ENCODE measurements around the gene COX7A2L. TPM values are rescaled to one million over a fixed set of nuclear protein-coding genes. Genes with fewer than 3 reads are reported as not detected.
"Not testable (repeated sequence)": the region's sequence is repeated elsewhere in the genome, so short reads cannot be mapped to it uniquely, and the experiment has no call there.

Gene COX7A2L
- total RNA-seq, 4 donors from 2014 or later = 56.9 to 122 (median 95.1) TPM

GRCh38 chr2:42353792-42354429 is 7.1 kb downstream of the COX7A2L start:
- intact Hi-C loops (cut with DNase I) = no loop called here
- H3K27me3 ChIP-seq = no peaks in the 10 kb centered on the region
- peaks cover 0 to 39% (median 27%) of the 10 kb centered on the region in 4 donors for H3K36me3 ChIP-seq
- H3K27ac ChIP-seq (replicated peaks in 1 of 4) = no peak overlapping the region
- WGBS = 84% methylated on average over 5 of the region's 5 CpGs
- no peak overlapping the region for H3K4me3 ChIP-seq
- DNase-seq (ENCODE audit: extremely low spot score) = no peak
- H3K9me3 ChIP-seq = no peaks in the 10 kb centered on the region
- H3K4me1 ChIP-seq = peaks cover 6 to 36% (median 22%) of the 10 kb centered on the region in 4 donors
- no peak for TF ChIP-seq POLR2AphosphoS5 (IDR thresholded peaks at IDR 0.05)
- no peak for TF ChIP-seq EP300 (IDR thresholded peaks at IDR 0.05)
- no peak for TF ChIP-seq POLR2A (IDR thresholded peaks at IDR 0.05; ENCODE audit: low read depth)
- TF ChIP-seq CTCF (IDR thresholded peaks at IDR 0.05) = no peak

- no peak overlapping the region for H3K27ac ChIP-seq (replicated peaks in 1 of 4)
- no peak overlapping the region for H3K4me3 ChIP-seq
- intact Hi-C loops (cut with DNase I) = no loop called here
- H3K27me3 ChIP-seq = no peaks in the 10 kb centered on the region
- peaks cover 0 to 53% (median 28%) of the 10 kb centered on the region in 4 donors for H3K36me3 ChIP-seq
- H3K9me3 ChIP-seq = no peaks in the 10 kb centered on the region
- peak; percentile 26 for DNase-seq (ENCODE audit: extremely low spot score)
- H3K4me1 ChIP-seq = peaks cover 0 to 21% (median 7%) of the 10 kb centered on the region in 4 donors
- WGBS = 96% methylated on average over 5 of the region's 5 CpGs
- TF ChIP-seq POLR2AphosphoS5 (IDR thresholded peaks at IDR 0.05) = no peak
- no peak for TF ChIP-seq EP300 (IDR thresholded peaks at IDR 0.05)
- no peak for TF ChIP-seq POLR2A (IDR thresholded peaks at IDR 0.05; ENCODE audit: low read depth)
- TF ChIP-seq CTCF (IDR thresholded peaks at IDR 0.05) = no peak
These were observed 9.2 kb downstream of the COX7A2L start for GRCh38 chr2:42351864-42352263.

- Histone ChIP-seq H3K4me3 (no peak overlapping the region), H3K27ac (replicated peaks in 1 of 4) (no peak overlapping the region), H3K4me1 (peaks cover 0 to 34% (median 12%) of the 10 kb centered on the region in 4 donors), H3K36me3 (peaks cover 0 to 63% (median 33%) of the 10 kb centered on the region in 4 donors), H3K27me3 (no peaks in the 10 kb centered on the region), H3K9me3 (no peaks in the 10 kb centered on the region)
- WGBS = 74% methylated on average over 3 of the region's 3 CpGs
- DNase-seq (ENCODE audit: extremely low spot score) = no peak
- TF ChIP-seq EP300 (IDR thresholded peaks at IDR 0.05) (no peak), POLR2A (IDR thresholded peaks at IDR 0.05; ENCODE audit: low read depth) (no peak), POLR2AphosphoS5 (IDR thresholded peaks at IDR 0.05) (no peak), CTCF (IDR thresholded peaks at IDR 0.05) (no peak)
- intact Hi-C loops (cut with DNase I) = no loop called here
These were observed 10.5 kb downstream of the COX7A2L start for GRCh38 chr2:42350434-42351063.

- DNase-seq (ENCODE audit: extremely low spot score) = peak; percentile 68
- no peaks in the 10 kb centered on the region for H3K9me3 ChIP-seq
- peaks cover 0 to 83% (median 35%) of the 10 kb centered on the region in 4 donors for H3K36me3 ChIP-seq
- H3K4me1 ChIP-seq = peaks cover 0 to 22% (median 8%) of the 10 kb centered on the region in 4 donors
- no peak for TF ChIP-seq POLR2A (IDR thresholded peaks at IDR 0.05; ENCODE audit: low read depth)
- no peak for TF ChIP-seq POLR2AphosphoS5 (IDR thresholded peaks at IDR 0.05)
- TF ChIP-seq EP300 (IDR thresholded peaks at IDR 0.05) = no peak
- TF ChIP-seq CTCF (IDR thresholded peaks at IDR 0.05) = no peak
- H3K4me3 ChIP-seq = no peak overlapping the region
- no peaks in the 10 kb centered on the region for H3K27me3 ChIP-seq
- intact Hi-C loops (cut with DNase I) = no loop called here
- no peak overlapping the region for H3K27ac ChIP-seq (replicated peaks in 1 of 4)
- WGBS = 96% methylated on average over 8 of the region's 8 CpGs
These were observed 12.8 kb downstream of the COX7A2L start for GRCh38 chr2:42348113-42348805.

GRCh38 chr2:42347518-42347917 is 13.5 kb downstream of the COX7A2L start:
- H3K27me3 ChIP-seq; H3K4me3 ChIP-seq; H3K9me3 ChIP-seq; intact Hi-C loops (cut with DNase I); H3K27ac ChIP-seq (replicated peaks in 1 of 4): not testable (repeated sequence)
- Histone ChIP-seq H3K36me3 (peaks cover 0 to 79% (median 33%) of the 10 kb centered on the region in 4 donors), H3K4me1 (peaks cover 6 to 28% (median 16%) of the 10 kb centered on the region in 4 donors)
- DNase-seq (ENCODE audit: extremely low spot score) = peak; percentile 14
- WGBS = 91% methylated on average over 12 of the region's 12 CpGs

- WGBS = 98% methylated on average over 6 of the region's 6 CpGs
- peak; percentile 4 for DNase-seq (ENCODE audit: extremely low spot score)
- H3K27me3 ChIP-seq; H3K9me3 ChIP-seq; H3K27ac ChIP-seq (replicated peaks in 1 of 4); intact Hi-C loops (cut with DNase I); H3K4me3 ChIP-seq: not testable (repeated sequence)
- peaks cover 0 to 72% (median 28%) of the 10 kb centered on the region in 4 donors for H3K36me3 ChIP-seq
- H3K4me1 ChIP-seq = peaks cover 13 to 35% (median 22%) of the 10 kb centered on the region in 4 donors
These were observed 14.2 kb downstream of the COX7A2L start for GRCh38 chr2:42346856-42347255.
